Colon (tissue), 2 donors: Measurements from ENCODE around the gene MYO9B.

ENCODE experiments used
- FAIRE-seq: peaks from 2 replicates; lab custom pipeline; 2012; peaks lifted over from hg19 to GRCh38; lab: Jason Lieb, UNC
- donor health status: control.
- donor health status: control.

The MYO9B gene

DNA sequence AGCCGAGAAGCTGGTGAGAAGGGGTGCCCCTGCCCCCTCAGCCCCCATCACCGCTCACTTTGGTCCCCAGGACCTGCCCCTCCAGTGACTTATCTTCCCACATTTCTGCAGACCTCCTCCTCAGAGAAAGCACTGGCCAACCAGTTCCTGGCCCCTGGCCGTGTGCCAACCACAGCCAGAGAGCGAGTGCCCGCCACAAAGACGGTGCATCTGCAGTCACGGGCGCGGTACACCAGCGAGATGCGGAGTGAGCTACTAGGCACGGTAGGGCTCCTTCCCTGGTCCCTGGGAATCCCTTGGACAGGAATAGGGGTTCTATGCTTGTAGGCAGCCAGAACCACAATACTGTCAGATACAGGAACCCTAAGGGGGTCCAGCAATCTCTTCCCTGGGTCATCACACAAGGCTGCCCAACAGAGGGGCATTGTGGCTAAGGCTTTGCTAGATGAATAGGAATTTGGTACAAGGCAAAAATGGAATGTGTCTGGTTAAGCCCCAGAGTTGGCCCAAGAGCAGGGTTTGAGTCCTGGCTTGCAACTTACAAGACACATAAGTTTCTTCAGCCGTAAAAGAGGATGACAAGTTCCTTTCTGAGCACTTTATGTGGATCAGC is 140.6 kb downstream of the MYO9B start:
- no peak for FAIRE-seq

DNA sequence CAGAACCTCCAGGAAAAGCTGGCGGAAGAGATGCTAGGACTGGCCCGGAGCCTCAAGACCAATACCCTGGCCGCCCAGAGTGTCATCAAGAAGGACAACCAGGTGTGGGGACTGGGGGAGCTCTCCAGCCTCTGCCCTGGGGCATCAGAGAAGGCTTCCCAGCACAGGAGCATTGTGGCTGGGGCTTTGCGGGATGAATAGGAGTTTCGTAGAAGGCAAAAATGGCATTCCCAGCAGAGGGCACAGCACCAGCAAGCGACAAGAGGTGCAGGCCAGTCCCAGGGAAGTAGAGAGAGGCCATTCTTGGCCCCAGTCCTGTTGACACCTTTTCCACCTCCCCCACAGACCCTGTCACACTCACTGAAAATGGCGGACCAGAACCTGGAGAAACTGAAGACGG is 143.7 kb downstream of the MYO9B start:
- FAIRE-seq, result no peak

DNA sequence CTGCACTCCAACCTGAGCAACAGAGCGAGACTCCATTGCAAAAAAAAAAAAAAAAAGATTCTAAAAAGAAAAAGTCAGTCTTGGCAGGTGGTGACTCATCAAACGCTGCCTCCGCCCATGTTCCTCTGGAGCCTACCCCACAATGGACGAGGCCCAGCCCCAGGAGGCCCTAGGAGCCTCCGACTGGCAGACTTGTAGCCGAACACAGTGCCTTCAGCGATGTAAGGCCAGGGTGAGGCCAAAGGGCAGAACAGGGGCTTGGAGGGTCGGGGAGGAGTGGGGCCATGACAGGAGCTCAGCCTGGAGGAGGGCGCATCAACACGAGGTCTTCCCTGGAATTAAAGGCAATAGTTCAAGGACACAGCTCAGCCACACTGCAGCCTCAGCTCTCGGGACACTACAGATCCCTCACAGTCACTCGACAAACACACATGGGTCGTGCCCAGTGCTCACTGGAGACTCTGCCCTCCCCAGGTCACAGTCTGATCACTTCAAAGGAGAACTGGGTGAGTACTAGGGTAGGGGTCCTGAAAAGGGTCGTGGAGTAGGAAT is 144.7 kb downstream of the MYO9B start:
- no peak for FAIRE-seq

DNA sequence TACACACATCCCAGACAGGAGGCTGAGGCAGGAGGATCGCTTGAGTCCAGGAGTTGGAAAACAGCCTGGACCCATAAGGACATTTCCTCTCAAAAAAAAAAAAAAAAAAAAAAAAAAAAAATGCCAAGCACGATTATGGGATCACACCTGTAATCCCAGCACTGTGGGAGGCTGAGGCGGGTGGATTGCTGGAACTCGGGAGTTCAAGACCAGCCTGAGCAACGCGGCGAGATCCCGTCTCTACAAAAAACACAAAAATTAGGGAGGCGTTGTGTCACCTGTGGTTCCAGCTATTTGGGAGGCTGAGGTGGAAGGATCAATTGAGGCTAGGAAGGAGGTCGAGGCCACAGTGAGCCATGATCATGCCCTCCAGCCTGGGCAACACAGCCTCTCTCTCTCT is 149.5 kb downstream of the MYO9B start:
- FAIRE-seq, result no peak

DNA sequence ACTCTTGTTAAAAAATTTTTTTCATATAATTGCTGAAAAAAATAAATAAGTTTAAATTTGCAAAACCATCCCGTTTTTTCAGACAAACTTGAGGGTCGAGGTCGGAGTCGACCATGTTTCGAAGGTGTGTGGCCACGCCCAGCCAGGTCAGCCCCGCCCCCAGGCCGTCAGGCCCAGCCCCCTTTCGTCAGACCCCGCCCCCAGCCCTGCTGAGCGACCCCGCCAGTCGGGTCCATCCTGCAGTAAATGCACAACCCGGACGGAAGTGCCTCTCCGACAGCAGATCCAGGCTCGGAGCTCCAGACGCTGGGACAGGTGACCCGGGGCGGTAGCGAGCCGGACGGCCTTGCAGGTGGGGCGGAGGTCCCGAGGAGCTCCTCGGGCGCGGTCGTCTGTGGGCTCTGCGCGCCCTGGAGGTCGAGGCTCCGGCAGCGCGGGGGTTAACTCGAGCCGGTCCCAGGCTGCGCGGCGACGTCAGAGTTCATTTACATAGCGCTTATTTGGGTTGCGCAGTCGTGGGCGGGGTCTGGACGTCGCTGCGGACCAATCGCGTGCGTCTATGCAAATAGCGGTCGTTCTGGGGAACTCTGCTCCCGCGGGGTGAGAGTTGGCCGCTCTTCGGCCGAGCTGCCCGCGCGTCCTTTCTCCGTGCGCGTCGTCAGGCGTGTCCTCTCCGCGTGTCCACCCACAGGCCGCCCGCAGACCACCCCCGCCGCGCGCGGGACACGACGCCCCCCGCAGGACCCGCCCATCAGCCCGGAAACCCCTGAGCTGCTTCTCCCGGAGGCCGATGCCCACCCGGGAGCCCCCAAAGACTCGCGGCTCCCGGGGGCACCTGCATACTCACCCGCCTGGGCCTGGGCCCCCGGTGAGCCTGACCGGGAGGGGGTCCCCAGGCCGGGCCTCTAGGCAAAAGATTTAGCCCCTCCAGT is 150.7 kb downstream of the MYO9B start, which contains the start of gene OCEL1:
TSS of gene OCEL1 (plus strand) at position 225 of the 932 bp plus-strand sequence. CDS start at position 247, 22 bp downstream.
- no peak for FAIRE-seq

DNA sequence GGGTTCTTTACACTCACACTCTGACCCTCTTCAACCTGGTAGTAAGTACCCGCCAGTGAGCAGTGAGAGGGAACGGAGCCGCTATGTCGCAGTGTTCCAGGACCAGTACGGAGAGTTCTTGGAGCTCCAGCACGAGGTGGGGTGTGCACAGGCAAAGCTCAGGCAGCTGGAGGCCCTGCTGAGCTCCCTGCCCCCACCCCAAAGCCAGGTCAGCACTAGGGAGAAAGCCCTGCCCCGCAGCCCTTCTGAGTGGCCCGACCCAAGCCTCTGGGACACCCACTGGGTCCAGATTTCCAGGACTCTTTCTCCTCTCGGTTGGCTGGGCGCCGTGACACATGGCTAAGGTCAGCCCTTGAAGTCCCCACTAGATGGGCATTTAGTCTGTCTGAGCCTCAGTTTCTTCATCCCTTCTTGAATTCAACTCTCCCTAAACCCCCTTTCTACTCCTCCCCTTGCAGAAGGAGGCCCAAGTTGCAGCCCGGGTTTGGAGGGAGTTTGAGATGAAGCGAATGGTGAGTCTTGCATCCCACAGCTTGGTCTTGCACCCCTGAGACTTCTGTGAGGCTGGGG is 152.3 kb downstream of the MYO9B start:
- FAIRE-seq, result no peak

DNA sequence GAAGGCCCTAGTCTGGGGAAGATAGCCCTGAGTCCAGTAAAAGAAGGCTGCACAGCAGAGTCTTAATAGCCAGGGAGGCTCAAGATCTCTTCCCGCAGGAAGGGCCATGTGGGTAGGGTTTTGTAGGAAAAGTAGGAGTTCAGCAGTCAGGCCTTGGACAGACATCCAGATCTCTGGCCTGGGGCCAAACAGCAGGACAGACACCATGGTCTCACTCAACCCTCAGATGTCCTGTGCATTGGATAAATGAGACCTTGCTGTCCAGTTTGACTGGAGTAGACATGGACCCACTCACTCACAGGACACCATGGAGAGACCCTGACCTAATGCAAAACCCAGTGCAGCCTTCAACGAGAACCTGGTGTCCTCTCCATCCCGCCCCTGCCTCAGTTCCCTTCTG is 154.3 kb downstream of the MYO9B start:
- FAIRE-seq, result no peak

DNA sequence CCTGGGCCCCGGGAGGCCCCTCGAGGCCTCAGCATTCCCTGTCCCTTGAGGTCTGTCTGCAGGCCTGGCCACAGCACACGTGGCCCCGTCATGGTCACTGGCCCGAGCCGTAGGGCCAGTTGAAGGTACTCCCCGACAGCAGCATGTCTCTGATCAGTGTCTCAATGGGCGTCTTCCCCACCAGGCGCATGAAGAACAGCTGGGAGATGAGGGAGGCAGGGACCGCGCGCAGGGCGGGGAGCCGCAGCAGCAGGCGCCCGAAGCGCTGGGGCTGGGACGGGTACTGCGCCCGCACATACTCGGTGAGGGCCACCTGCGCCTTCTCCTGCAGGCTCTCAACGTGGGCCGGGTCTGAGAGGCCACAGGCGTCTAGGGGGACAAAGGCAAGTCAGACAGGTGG is 156.7 kb downstream of the MYO9B start:
- no peak for FAIRE-seq

DNA sequence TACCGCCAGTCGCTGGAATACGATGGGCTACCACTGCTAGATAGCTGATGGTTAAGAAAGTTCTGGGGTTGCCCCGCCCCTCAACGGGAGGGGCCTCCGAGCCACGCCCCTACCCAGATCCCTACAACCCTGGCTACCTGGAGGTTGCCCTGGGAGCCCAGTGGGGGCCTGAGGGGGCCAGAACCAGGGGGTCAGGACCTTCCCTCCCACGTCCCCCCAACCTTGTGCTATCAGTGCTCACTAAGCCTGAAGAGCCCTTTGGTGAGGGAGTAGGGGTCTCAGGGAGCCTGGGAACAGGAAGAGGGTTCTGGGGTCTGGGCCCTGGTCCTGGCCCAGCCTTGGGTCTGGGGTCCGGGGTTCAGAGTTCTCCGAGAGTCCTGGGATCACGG is 159.3 kb downstream of the MYO9B start:
- FAIRE-seq, result no peak

DNA sequence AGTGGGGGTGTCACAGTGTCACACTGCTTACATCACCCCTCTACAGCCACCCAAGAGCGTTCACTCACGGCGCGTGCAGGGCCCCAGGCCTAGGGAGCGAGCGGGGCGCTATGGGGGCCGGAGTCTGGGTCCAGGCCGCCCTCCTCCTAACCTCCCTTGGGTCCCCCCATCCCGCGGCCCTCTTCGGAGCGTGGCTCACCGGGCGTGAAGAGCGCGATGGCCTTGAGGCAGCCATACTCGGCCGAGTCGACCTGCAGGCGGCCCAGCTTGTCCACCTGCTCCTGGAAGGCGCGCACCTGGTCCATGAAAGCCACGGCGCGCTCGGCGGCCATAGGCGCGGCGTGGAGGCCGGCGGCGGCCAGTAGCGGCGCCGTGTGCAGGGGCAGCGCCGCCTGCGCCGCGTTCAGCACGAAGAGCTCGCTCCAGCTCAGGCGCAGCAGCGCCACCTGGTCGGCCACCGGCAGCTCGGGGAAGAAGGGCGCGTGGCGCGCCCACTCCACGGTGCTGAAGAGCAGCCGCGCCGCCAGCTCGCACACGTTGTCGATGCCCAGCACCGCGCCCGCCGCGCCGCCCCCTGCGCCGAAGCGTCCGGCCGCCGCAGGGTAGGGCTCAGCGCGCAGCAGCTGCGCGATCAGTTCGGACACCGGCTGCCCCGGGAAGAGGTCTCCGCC is 159.9 kb downstream of the MYO9B start:
- FAIRE-seq, result no peak

DNA sequence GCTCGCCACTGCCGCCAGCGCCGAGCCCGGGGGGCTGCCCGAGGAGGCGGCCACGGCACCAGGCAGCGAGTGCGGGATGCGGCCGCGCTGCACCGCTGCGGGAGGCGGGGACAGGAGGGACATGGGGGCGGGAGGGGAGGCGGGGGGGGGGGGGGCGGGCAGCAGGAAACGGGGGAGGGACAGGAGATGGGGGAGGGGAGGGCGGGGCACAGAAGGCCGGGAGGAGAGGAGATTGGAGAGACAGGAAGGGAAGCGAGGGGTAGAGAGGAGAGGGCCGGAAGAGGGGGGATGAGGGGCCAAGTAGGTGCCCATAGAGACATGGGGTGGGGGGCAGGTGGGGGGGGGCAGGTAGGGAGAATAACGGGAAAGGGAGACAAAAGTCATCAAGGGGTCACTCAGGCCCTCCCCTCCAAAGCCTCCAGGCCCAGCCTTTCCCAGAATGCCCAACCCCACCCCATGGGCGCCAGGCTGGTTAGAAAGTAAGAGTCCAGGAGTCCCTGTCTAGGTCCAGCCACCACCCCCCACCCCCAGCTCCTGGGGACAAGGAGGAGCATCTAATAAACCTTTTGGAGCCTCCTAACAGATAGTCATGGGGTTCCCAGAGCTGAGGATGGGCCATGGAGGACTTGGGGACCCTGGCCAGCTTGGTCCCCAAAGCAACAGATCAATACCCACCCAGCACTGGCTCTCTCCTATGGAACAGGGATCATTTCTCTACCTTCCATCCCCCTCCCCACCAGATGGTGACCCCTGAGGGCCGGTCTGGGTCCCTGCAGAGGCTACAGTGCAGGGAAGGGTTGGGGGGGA is 160.6 kb downstream of the MYO9B start:
- FAIRE-seq, result no peak

DNA sequence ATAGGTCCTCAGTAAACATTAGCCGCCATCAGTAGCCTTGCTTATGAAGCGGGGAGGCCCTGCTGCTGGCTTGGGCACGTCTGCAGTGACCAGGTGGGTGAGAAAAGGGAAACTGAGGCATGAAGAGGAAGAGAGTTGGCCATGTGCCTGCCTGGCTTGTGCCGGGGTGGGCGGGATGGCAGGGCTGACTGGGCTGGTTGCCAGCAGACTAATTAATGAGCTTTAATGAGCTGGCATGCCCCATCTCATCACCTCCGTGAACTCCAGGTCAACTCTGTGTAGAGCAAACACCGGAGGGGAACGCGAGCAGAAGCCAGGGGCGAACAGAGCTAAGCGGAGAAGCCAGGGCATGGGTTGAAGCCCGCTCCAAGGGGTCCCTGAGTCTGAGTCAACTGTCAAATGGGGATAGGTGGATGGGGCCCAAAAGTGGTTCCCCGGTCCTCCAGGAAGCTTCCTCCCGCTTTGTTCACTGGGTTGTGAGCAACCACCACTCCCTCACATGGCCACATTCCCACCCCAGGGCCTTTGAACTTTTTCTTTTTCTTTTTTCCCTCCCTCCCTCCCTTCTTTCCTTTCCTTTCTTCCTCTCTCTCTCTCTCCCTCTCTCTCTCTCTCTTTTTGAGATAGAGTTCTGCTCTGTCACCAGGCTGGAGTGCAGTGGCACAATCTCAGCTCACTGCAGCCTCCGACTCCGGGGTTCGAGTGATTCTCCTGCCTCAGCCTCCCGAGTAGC is 161.4 kb downstream of the MYO9B start:
- FAIRE-seq, result no peak

DNA sequence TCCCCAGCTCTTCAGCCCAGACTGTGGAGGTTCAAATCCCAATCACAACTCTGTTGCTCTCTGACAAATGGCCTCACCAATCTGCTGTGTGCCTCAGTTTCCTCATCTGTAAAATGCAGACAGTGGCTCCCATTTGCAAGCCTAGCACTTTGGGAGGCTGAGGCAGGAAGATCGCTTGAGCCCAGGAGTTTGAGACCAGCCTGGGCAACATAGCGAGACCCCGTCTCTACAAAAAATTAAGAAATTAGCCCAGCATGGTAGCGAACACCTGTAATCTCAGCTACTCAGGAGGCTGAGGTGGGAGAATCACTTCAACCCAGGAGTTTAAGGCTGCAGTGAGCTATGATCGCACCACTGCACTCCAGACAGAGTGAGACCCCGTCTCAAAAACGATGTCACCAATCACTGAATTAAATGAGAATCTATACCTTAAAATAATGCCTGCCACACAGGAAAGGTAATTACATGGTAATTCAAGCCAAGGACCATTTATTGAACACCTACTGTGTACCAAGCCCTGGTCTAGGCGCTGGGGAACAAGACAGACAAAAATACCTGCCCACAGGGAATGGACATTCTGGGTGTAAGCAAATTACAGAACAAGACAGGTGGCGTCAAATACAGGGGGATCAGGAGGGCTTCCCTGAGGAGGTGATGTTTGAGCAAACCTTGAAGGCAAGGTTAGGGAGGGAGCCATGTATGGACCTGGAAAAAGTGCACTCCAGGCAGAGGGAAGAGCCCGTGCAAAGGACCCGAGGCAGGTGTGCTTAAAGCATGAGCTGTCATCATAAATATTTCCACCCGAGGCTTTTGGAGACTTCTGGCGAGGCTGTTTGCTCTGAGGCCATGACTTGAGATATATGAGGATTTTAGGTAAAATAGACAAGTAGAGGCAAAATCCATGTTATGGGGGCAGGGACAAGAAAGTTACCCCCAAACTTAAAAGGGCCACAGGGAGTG is 162.4 kb downstream of the MYO9B start:
- no peak for FAIRE-seq

DNA sequence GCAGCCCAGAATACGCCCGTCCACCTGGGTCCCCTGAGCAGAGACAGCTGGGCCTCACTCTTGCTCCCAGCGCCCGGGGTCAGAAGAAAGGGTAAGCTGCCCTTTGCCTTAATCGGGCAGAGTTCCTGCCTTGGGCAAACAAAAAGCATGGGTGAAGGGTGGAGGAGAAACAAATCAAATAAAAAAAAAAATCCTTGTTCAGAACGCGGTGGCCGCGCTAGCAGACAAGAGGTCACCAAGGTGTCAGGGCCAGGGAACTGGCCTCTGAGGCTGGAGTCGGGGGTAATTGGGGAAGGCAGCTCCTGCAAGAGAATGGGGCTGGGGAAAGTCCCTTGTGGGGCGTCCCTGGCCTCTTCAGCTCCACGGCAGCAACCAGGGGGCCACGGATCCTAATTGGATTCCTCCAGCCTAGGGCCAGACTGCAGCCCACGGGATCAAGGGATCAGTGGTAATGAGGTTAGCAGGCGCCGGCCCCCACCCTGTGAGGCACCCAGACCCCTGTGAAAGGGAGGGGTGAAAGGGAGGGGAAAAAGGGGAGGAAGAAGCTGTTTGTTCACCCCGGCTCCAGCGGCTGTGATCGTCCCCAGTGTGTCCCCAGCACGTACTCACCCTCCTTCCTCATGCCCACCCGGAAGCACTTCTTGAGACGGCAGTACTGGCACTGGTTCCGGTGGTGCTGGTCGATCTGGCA is 164.6 kb downstream of the MYO9B start:
- FAIRE-seq, result no peak

DNA sequence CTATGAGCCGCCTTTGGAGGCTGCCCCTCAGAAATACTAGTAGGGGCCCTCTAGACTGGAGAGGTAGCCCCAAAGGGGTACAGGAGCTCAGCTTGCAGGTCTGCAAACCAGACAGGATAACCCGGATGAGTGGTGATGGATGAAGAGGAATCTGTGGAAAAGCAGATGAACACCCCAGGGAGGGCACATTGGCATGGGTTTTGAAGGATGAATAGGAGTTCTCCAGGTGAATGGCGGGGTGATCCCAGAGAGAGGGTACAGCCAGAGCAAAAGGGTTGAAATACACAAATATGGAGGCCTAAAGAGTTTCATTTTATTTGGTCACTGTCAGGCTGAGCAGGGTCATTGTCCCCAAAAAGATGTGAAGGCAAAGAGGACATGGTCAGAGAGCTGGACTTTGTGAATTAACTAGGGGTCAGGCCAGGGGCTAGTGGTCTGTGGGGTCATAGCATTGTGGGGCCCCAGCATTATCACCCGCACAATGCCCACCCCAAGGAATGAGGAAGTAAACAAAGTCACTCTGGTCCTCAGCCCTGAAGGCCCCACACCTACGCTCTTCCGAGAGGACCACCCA is 165.3 kb downstream of the MYO9B start:
- FAIRE-seq, result no peak

DNA sequence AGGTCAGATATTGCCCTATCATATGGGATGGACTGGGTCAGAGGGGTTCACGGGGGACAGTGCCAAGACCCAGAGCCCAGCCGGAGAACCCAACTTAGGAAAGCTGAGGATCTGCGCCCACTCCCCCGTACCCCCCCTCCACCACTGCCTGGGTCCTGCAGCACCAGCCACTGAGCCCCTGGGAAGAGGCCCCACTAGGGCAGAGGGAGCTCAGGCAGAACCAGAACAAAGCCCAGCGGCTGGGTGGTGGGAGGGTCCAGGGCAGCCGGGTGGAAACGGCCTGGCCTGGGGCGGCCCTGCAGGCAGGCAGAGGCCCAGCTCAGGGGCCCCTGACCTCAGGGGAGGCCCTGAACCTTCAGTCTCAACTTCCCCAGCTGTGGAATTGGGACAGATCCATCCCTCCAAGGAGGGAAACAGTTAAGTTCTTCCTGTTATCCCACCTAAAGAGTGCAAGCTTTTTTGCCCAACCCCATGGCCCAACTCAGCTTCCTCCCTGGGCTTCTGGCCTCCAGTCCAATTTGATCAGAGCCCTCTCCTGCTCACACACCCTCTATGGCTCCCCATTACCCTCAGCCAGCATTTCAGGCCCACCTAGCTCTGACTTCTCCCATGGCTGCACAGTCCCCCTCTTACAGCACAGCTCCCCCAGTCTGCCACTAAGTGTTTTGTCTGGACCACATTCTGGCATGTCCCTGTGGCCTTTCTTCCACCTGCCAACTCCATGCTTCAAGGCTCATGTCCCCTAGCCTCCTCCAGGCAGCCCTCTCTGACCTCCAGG is 167.0 kb downstream of the MYO9B start:
- FAIRE-seq, result no peak

DNA sequence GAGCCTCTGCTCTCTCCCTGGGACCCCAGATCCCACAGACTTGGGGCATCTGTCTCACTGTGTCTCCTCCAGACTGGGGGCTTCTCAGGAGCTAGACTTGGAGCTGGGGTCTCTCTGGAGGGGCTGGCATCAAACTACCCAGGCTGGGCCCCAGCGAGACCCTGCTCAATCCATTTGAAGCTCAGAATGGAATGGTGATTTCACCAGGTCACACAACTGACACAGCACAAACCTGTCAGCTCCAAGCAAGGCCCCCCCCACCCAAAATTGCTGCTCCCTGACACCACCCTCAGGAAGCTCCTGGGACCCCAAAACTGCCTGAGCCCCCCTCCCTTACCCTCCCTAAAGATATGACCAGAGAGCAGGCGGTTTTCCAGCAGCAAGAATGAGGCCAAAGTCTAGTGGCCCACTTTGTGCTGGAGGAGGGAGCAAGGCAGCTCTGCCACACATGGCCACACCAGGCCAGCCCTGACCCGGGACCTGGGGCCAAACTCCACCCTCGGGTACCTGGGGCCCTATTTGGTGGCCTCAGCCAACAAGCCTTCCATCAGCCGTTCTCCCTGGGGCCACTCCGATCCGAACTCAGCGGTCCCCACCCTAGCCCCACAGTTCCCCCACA is 167.7 kb downstream of the MYO9B start:
- no peak for FAIRE-seq
